ENCODE measurements around the gene CDK5RAP2.
"Not testable (repeated sequence)": the region's sequence is repeated elsewhere in the genome, so short reads cannot be mapped to it uniquely, and the experiment has no call there.

The CDK5RAP2 gene

DNA sequence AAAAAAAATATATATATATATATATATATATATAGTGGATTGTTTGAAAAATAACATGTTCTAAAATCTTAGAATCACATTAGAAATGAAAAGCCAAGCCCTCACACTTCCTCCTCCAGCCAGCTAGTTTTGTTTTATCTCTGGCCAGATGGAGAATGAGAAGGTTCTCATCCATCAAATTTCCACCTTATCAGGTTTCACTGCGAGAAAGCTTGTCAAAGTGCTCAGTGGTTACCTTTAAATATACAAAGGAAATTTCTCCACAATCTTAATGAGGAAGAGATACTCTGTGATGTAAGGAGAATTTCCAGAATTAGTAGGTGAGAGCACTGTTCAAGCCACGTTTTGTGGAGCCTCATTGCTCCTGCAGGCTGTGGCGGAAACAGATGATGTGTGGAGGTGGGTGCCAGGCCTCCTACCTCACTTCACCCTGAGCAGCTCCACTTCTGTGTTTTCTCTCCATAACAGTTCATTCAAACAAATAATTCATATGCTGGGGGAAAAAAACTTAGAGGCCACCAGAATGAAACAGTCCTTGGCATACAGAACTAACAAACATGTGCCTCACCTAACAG, 71.9 kb downstream of the CDK5RAP2 start:
- no peak overlapping the region for H3K27ac ChIP-seq
- TF ChIP-seq, protein P1, sequence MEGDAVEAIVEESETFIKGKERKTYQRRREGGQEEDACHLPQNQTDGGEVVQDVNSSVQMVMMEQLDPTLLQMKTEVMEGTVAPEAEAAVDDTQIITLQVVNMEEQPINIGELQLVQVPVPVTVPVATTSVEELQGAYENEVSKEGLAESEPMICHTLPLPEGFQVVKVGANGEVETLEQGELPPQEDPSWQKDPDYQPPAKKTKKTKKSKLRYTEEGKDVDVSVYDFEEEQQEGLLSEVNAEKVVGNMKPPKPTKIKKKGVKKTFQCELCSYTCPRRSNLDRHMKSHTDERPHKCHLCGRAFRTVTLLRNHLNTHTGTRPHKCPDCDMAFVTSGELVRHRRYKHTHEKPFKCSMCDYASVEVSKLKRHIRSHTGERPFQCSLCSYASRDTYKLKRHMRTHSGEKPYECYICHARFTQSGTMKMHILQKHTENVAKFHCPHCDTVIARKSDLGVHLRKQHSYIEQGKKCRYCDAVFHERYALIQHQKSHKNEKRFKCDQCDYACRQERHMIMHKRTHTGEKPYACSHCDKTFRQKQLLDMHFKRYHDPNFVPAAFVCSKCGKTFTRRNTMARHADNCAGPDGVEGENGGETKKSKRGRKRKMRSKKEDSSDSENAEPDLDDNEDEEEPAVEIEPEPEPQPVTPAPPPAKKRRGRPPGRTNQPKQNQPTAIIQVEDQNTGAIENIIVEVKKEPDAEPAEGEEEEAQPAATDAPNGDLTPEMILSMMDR (conservative IDR thresholded peaks at IDR 0.05), result no peak

DNA sequence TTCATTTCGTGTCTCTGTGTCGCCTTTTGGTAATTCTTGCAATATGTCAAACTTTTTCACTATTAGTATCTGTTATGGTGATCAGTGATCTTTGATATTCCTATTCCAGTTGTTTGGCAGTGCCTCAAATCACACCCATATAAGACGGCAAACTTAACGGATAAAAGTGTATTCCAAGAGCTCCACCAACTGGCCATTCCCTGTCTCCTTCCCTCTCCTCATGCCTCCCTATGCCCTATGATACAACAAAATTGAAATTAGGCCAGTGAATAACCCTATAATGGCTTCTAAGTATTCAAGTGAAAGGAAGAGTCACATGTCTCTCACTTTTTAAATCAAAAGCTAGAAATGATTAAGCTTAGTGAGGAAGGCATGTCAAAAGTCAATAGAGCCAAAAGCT, 74.8 kb downstream of the CDK5RAP2 start:
- TF ChIP-seq, protein P1 (conservative IDR thresholded peaks at IDR 0.05), result no peak
- no peak overlapping the region for H3K27ac ChIP-seq

GRCh38 chr9:120500733-120501132, 79.2 kb downstream of the CDK5RAP2 start:
- TF ChIP-seq, protein P1 (conservative IDR thresholded peaks at IDR 0.05), result no peak
- H3K27ac ChIP-seq, result no peak overlapping the region

DNA sequence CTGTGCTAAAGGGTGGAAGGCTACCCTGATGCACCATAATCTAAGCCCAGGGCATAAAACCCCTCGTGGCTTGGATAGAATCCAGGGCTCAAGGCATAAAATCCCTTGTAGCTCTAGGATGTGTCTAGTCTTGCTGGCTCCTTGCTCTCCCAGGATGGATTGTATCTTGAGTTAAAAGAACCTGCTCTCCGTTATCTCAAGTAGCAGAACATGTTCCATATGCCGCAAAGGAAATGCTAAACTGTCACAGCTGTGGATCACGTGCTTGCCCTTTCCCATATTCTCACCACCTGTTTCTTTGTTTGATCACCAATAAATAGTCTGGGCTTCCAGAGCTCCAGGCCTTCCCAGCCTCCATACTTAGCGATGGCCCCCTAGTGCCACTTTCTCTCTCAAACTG, 82.1 kb downstream of the CDK5RAP2 start:
- H3K27ac ChIP-seq, result not testable (repeated sequence)

- not testable (repeated sequence) for H3K27ac ChIP-seq
Observed at GRCh38 chr9:120496438-120496837, 83.5 kb downstream of the CDK5RAP2 start.

DNA sequence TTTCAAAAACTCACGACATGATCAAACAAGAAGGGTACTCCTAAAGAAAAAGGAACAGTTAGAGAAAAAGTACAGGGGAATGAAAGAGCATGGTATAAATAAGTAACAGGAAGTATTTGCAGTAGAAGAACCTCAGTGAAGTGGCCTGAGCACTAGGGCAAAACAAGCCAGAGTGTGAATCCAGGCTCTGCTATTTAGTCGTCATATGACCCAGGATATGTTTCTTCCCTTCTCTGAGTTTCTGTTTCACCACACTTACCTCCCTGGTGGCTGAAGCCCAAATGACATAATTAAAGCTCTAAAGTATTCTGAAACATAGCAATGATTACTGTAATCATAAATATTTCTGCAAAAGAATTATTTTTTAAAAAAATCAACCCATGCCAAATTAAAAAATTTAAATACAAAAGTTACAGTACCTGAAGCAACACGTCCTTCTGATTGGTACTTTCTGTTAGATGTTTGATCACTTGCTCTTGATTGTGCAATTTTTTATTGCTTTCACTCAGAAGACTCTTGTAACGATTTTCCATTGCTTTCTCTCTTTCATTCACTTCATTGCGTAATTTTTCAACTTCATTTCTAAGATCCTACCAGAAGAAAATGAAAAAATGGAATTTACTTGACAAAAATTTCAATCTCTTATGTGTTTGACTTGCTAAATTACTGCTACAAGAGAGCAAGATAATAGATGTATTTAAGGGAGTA, 88.9 kb downstream of the CDK5RAP2 start:
- TF ChIP-seq, protein P1 (conservative IDR thresholded peaks at IDR 0.05), result no peak
- H3K27ac ChIP-seq, result no peak overlapping the region

GRCh38 chr9:120486835-120487234, 93.1 kb downstream of the CDK5RAP2 start:
- TF ChIP-seq, protein P1 (conservative IDR thresholded peaks at IDR 0.05), result no peak
- H3K27ac ChIP-seq, result no peak overlapping the region

DNA sequence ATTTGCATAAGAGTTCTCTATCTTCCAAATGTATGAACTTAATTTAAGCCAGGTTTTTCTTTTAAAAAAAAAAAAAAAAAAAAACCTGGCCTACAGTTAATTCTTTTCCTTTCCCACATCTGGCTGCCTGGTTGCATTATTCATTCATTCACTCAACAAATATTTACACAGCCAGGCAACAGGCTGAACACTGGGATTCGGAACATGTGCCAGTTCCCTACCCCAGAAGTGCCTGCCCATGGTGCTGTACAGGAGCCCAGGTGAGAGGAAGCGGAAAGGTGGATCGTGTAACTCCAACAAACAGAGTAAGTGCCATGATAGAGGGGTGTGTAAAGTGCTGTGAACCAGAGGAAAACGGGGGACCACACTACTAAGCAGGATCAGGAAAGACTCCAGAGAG, 93.6 kb downstream of the CDK5RAP2 start:
- TF ChIP-seq, protein P1 (conservative IDR thresholded peaks at IDR 0.05), result no peak
- no peak overlapping the region for H3K27ac ChIP-seq
